GM19395 (cell line): ENCODE data around the gene DIAPH1.

Source experiments
- ATAC-seq: cut with Tn5 transposase; IDR thresholded peaks from one replicate; pipeline ENCODE4 v1.9.1; 2021; ENCODE audit warnings: mild to moderate bottlenecking, moderate library complexity; ENCODE audit not compliant: unreplicated experiment

The DIAPH1 gene

DNA sequence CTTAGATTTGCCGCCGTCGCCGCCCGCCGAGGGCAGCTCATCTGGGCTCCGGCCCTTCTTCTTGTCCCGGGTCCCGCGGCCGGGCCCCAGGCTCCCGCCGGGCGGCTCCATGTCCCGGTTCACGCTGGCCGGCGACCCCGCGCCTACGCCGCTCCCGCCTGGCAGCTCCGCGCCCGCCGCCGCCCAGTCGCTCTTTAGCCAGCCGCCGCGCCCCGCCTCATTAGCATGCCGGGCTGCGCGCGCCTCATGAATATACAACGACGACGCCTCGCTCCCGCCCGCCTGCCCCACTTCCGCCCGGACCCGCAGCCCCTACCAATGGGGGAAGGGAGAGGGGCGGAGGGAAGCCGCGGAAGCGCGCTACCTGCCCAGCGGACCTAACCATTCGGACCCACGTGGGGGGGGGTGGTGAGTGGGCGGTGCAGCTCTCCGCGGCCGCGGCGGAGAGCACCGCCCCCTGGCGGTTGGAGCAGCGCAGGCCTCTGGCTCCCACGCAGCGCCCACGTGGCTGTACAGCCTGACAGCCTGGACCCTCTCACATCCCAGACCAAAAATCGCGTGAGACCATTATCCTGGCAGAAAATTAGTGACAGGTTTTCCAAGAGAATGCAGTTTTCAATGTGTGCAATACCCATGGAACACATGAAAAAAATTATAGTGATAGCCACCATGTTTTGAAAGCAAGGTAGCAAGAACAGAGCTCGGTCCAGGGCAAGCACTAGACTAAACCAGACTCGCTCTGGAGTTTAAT is at the start of gene DIAPH1:
DIAPH1 (minus strand) TSS at position 197 of the 751 bp plus-strand sequence; CDS start at position 111, 86 bp downstream.
- ATAC-seq: peak; percentile 80

DNA sequence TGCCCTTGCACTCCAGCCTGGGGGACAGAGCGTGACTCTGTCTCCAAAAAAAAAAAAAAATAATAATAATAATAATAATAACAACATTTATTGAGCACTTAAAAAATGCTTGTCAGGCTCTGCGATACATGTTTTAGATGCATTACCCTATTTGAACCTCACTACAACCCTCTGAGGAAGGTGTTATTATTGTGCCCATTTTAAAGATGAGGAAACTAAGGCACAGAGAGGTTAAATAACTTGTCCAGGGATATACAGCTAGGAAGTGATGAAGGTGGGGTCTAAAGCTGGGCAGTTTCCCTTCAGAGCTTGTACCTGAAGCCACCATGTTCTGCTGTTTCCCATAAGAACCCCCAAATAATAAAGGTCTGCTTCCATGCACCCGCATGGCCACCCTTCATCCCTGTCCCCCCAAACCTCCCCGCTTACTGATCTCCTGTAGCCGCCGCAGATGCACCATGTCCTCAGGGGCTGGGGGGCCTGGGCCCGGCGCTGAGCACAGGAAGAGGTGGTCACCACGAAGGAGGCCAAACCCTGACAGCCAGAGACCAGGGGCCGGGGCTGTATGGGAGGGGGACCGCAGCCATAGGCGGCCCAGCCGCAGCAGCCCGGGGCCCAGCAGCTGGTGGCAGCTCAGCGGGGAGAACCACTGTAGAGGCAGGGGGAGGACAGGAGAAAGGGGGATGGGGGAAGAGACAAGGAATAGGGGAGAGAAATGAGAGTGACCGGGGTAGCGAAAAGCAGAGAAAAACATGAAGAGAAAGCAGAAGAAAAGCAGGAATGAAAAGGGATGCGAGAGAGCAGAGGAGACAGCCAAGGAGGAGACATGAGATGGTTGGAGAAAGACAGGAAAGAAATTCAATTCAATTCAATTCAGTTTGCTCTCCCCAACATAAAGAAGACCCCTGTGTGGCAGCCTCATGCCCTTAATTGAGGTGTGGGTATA is 47.5 kb upstream of the DIAPH1 start:
- no peak for ATAC-seq

DNA sequence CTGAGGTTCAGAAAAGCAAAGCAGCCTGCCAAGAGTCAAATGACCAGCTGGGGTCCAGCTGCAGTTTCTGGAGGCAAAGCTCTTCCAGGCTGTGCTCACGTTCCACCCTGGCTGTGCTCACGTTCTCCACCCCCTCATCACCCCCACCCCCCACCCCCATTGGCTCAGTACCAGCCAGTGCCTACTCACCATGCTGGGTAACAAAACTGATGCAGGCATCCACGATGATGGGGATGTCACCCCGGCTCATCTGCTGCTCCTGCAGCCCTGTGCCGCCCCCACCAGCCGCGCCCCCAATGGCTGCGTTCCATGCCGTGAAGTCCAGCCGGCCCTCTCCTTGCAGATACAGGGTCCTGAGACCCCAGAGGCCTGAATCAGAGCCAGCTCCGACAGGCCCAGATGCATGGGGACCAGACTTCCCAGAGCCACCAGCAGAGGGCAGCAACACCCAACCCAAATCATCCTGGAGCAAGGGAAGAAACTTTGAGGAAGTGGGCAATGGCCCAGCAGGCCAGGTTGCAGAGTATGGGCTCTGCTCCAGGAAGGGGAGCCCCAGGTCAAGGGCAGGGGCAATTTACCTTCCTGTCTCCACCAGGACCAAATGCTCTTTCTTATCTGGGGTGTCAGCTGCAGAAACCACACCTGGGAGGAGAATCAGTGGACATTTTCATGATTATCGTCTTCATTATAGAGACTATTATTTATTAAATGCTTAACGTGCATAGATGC is 46.1 kb upstream of the DIAPH1 start:
- ATAC-seq: peak; percentile 100

DNA sequence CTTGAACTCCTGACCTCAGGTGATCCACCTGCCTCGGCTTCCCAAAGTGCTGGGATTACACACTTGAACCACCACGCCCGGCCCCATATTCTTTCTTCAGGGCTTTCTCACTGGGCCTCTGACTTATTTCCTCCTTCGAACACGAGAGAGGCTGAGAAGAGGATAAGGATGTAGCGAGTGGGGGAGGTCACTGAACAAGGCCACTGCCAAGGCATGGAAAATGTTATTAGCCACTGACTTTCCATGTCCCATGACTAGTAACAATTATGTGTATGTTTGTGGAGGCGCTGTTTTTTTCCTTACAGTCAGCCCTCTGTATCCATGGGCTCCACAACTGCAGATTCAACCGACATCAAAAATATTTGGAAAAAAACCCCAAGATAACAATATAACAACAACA is 44.7 kb upstream of the DIAPH1 start:
- ATAC-seq: no peak

DNA sequence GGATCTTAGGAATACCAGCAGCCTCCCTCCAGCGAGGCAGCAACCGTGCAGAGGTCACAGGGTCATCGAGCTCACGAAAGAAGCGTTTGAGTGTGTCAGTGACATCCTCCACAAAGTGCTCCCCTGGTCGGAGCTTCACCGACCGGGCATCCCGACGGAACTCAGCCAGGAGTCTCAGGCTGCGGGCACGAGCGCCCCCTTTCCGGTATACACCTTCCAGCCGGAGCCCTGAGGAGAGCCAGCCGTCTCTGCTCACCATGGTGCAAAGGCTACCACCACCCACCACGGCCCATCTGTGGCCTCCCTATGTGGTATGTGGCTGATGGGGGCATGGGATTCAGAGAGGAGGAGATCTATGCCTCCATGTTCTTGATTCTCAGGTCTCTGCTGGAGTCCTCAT is 43.2 kb upstream of the DIAPH1 start:
- no peak for ATAC-seq

DNA sequence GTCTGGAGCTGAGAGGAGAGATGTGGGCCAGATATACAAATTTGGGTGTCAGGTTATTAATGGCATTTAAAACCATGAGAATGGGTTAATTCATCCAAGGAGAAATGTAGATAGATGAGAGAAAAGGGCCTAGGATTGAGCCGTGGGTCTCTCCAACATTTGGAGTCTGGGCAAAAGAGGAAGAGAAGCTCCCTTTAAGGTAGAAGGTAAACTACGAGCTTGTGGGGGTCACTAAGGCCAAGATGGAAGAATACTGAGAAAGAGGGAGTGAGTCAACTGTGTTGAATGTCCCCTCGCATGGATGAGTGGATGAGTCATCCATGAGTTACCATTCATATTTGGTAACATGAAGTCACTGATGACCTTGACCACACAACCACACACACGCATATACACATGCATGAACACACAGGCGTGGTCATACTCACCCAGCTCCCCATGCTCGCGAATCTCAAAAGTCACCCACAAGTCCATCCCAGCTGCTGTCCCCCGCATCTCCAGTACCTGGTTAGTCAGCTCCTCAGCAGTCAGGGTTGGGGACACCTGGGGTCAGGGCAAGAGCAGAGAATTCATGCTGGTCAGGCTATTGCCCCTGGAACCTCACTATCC is 39.2 kb upstream of the DIAPH1 start:
- no peak for ATAC-seq

DNA sequence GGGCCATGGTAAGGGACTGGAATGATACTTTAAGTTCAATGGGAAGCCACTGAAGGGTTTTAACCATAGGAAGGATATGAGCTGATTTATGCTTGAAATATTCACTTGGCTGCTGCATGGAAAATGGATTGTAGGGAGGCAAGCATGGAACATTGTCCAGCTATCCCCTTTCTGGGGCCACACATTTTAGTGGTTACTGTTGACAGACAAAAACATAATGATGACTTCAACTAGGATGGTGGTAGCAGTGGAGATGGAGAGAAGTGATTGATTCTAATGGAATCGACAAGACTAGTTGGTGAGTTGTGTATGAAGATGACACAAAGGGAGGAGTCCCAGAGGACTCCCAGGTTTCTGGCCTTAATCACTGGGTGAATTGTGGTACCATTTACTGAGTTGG is 38.6 kb upstream of the DIAPH1 start:
- ATAC-seq: no peak

DNA sequence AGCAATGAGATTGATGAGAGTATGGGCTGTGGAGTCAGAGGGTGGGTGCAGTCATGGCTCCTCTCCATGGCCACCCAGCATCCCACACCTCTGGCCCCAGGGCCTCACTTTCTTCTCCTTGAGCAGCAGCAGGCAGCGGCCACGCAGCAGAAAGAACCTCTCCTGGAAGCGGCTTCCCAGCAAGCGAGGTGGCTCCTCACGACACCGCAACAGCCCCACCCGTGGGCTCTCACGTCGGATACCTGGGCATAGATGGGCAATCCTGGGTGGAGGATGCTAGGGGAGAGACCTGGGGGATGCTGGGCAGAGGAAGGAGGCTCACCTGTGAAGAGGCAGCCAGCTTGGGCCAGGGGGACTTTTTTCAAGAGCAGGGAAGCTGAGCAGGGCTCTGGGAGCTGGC is 37.6 kb upstream of the DIAPH1 start:
- no peak for ATAC-seq

DNA sequence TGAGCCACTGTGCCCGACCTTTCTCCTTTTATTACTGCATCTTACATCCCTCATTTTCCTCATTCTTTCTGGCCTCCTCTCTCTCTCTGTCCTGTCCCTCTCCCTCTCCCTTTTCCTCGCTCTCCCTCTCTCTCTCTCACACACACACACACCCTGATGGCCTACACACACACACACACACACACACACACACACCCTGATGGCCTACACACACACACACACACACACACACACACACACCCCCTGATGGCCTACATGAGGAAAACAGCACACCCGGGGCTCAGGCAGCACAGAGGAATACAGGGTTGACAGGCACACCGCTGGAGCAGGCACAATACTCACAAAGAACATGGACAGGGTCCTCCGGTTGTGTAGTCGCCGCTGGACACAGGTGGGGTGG is 36.2 kb upstream of the DIAPH1 start:
- no peak for ATAC-seq

DNA sequence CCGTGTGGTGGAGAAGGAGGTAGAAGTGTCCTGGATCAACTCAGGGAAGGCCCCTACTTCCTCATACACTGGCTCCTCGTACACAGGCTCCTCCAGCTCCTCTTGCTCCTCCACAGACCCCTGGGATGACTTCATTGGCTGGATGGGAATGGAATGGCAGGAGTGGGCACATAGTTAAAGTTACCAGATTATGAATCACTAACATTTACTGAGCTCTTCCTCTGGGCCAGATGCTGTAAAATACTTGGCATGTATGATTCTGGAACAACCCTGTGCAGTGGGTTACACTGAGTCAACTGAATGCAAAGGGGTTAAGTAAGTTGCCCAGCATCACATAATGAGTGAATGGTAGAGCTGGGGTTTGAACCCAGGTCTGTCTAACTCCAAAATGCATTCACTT is 35.5 kb upstream of the DIAPH1 start:
- no peak for ATAC-seq

DNA sequence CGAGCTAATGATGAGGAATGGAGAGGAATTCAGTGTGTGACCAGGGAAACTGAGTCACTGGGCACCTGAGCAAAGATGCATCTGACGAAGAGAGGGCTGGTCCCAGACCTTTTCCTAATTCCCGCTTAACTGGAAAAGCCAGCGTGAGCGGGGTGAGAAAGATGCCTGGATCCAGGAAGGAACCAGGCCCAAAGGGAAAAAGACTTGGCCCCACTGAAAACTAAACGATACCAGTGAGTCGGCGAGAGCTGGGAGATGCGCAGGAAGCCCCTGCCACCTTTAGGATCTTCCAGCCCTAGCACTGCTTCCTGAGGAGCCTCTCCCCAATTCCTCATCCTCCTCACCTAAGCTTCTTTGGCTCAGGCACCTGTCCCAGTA is 32.9 kb upstream of the DIAPH1 start:
- no peak for ATAC-seq

DNA sequence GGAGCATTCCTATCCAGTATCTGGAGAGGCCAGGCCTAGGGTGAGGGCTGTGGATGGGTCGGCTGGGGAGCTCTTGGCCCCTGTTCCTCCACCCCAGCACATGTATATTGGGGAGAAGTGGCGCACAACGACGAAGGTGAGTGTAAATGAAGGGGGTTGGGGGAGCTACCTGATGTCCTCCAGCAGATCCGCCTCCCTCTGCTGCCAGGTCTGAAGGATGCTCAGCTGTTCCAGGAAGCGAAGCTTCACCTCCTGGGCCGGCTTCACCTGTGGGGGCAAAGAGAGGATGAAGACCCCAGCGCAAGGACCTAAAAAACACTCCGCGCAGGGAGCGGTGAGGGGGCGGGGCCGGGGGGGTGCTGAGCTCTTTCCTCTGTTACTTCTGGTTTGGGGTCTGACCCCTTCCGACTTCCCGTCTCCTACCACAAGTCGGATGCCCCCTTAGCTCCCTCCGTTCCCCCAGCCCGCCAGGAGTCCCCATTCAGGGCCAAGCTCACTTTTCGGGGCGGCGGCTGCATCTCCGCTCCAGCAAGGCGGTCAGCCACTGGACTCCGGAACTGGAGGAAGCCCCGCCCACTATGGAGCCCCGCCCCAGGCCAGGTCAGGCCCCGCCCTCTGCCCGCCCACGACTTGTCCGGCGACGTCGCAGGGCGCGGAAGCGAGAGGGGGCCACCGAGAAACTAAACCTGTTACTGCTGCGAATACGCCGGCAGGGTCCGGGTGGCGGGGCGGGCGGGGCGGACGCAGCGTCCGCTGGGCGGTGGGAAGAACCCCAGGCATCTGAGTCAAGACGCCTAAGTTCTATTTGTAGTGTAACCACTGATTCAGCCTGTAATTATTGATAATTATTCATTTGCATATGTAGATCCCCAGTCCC is 32.3 kb upstream of the DIAPH1 start, which contains the start of gene FCHSD1:
FCHSD1 (minus strand) TSS at position 568 of the 877 bp plus-strand sequence; CDS start at position 518, 50 bp downstream.
- peak; percentile 95 for ATAC-seq

DNA sequence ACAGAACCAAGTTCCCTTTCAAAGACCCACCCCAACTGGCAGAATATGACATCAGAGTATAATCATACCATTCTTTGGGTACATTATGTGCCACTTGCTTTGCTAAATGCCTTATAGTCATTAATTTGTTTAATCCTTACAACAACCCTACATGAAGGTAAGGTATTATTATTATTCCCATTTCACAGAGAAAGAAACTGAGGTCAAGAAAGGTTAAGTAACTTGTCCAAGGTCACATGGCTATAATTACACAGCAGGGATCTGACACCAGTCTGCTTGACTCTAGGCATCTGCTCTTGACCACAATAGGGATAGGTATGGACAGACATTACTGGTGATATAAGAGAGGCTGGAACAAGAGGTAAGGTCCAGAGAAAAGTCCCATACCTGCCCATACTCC is 31.2 kb upstream of the DIAPH1 start:
- no peak for ATAC-seq

DNA sequence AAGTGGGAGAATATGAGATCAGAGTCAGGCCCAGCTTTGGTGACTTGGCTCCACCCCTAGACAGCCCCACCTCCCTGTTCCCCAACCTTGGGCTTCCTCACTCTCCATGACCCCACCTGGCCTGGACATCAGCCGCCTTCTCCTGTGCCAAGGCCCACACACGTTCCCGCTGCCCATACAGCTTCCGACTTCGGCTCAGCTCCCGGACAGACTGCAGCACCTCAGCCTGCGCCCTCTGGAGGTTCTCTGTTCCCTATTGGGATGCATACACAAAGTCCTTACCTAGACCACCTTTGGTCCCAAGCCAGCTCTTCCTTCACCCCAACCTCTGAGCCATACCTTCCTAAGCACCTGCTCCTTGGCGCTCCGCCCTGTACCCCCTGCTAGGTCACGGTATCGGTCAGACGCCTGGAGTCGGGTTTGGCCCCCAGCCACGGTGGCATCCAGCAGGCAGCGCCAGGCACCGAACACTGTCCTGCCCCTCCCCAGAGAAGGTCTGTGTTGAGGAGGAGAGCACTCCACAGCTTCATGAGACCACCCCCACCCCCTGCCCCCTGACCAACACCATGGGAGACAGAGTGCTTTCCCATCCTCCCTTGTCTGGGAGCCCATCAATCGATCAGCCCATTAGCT is 30.4 kb upstream of the DIAPH1 start:
- ATAC-seq: no peak

DNA sequence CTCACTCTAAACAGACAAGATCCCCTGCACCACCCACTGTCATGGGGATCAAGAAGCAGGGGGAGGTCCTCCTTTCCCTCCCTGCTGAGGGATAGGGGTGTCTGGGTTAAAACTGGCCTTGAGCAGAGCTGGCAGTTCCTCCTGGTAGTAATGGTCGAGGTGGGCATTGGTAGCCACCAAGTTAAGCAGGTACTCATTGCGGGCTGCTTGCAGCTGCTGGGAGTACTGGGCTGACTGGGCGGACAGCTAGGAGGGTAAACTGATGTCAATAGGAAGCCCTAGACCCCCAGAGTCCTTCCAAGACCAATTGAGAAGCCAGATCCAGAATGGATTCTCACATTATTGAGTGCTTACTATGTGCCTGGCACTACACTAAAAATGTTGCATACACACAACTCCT is 29.1 kb upstream of the DIAPH1 start:
- ATAC-seq: no peak

DNA sequence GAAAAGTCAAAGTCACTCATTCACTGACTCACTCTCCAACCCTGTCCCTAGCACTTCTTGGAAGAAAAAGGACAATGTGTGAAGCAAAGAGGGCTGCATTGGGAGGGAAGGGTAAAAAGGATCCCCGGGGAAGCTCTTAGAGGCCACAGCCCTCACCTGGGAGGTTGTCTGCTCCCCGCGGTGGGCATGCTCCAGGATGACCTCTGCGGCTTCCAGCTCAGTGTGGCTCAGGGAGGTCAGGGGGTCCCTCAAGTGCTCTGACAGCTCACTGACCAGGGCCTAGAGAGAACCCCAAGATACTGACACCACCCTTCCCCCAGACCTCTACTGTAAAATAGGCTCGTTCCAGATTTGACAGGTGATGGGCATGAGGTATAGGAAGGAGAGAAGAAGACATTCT is 28.4 kb upstream of the DIAPH1 start:
- no peak for ATAC-seq

DNA sequence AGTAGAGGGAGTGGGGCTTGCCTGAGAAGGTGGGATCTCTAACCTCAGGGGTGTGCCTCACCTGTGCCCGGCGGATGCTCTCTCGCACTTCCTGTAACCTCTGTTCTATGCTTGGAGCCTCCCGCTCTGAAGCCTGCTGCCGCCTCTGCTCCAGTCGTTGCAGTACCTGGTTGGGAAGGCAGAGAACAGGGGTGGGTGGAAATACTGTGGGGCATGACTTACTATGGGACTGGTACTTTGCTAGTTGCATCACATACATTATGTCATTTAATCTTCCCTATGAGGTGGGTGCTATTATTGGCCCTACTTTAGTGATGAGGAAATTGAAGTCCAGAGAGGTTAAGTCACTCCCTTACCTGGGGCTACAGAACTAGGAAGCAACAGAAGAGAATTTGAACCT is 27.2 kb upstream of the DIAPH1 start:
- ATAC-seq: no peak

DNA sequence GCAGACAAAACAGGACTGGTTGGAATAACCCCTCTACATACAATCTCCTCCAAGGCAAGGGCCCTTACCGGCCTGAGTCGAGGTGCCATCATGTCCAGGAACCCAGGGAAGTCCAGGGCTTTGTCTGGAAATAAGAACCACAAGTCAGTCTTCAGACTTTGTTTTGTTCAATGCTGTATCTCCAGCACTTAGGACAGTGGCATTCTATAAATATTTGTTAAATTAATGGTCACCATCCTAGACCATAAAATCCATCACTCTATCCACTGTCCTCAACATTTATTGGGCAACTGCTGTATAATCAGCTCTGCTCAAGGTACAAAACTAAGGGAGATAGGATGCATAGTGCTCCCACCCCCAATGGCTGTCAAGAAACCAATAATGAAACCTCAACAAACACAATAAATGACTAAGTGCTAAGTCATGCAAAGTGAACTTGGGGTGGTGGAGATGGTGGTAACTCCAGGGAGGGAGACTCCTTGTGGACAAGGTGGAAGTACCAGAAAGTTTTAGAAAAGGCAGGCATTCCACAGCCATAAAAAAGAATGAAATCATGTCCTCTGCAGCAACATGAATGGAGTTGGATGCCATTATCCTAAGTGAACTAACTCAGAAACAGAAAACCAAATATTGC is 23.0 kb upstream of the DIAPH1 start:
- peak; percentile 62 for ATAC-seq

DNA sequence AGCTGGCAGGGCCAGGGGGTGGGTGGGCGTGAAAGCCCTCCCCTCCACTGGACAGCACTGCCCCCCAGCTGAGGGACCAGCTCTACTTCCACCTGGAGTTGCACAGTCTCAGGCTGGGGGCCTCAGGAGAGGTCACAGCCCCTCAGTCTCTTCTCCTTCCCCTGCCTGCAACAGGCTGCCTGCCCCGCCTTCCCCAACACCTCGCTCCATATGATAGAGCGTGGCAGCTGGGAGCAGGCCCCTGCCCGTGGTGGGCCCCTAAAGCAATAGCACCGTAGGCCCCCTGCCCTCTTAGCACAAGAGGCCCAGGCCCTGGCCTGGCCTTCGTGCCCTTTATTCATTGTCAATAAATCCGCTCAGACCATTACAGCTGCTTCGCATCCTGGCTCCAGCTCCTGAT is 21.9 kb upstream of the DIAPH1 start:
- ATAC-seq: no peak
